HCT116 (cell line): ENCODE results near the gene TLE3. TPM values are rescaled to one million over a fixed set of nuclear protein-coding genes. Genes with fewer than 3 reads are reported as not detected.

Source experiments
- ATAC-seq: fragments of 200-7000 bp; cut with Tn5 transposase; 2 replicates; pipeline ENCODE4 v1.9.1; 2020; ENCODE audit warnings: mild to moderate bottlenecking, moderate library complexity
- BruUV-seq: library from RNA; stranded (reverse); fragments of 400-500 nt; replicated peaks from 2 replicates; lab custom pipeline; 2021; lab: Mats Ljungman, UMichigan
- CTCF ChIA-PET: fragments of 300-600 bp; sonication (Branson Sonifier 250); formaldehyde crosslinking; loops from one replicate; lab custom pipeline; 2021; ENCODE audit warnings: antibody characterized with exemption; lab: Charles Lee
- POLR2A ChIA-PET: fragments of 300-600, 350-600 bp; sonication (Branson Sonifier 250); formaldehyde crosslinking; loops from one replicate; lab custom pipeline; 2021; ENCODE audit warnings: antibody characterized with exemption; lab: Charles Lee
- RAD21 ChIA-PET, 2 experiments: fragments of 300-600 bp; sonication (Branson Sonifier 250); formaldehyde crosslinking; loops; one replicate each; lab custom pipeline; 2023; ENCODE audit warnings: low total read pairs in 2 of 2; ENCODE audit not compliant: uncharacterized antibody in 2 of 2, unreplicated experiment in 2 of 2, low non-redundant PET in 1 of 2; lab: Charles Lee
- DNase-seq: peaks from one replicate; pipeline ENCODE4 v3.0.0-alpha.2; 2010; ENCODE audit warnings: low read depth, low spot score
- H2AFZ ChIP-seq: fragments of 200-600 bp; shearing (Covaris generic), sonication (generic); 2 replicates; pipeline ENCODE4 v1.6.1; 2017; ENCODE audit warnings: low read depth, mixed run types, mixed read lengths, antibody characterized with exemption, low read length; ENCODE audit not compliant: poor library complexity, severe bottlenecking
- H3K27ac ChIP-seq: 2 replicates; pipeline ENCODE4 v1.5.1; 2012; ENCODE audit warnings: low read depth, low read length
- H3K27me3 ChIP-seq: fragments of 200-600 bp; sonication (generic); 2 replicates; pipeline ENCODE4 v1.6.1; 2016; ENCODE audit warnings: mixed run types, low read length, mixed read lengths; ENCODE audit not compliant: insufficient read depth
- H3K36me3 ChIP-seq, 2 experiments: fragments of 200-500 bp in 1 of 2; fragments of 200-600 bp in 1 of 2; sonication (Bioruptor generic) in 1 of 2; sonication (generic) in 1 of 2; 2 replicates each; pipeline versions ENCODE4 v1.5.1 to v1.6.1; 2014 to 2016; ENCODE audit warnings: low read length in 2 of 2, inconsistent platforms in 1 of 2, mixed read lengths in 1 of 2, mixed run types in 1 of 2; ENCODE audit not compliant: insufficient read depth in 2 of 2, control insufficient read depth in 1 of 2
- H3K4me1 ChIP-seq, 2 experiments: fragments of 200-600 bp in 1 of 2; sonication (generic) in 1 of 2; 2 replicates each; pipeline versions ENCODE4 v1.5.1 to v1.6.1; 2012 to 2017; ENCODE audit warnings: low read length in 2 of 2, inconsistent platforms in 1 of 2, mild to moderate bottlenecking in 1 of 2, mixed read lengths in 1 of 2, mixed run types in 1 of 2, moderate library complexity in 1 of 2; ENCODE audit not compliant: insufficient read depth in 2 of 2, control insufficient read depth in 1 of 2
- H3K4me2 ChIP-seq: fragments of 200-600 bp; sonication (generic); 2 replicates; pipeline ENCODE4 v1.6.1; 2017; ENCODE audit warnings: mixed run types, low read length, mixed read lengths
- H3K4me3 ChIP-seq, 2 experiments: fragments of 200-600 bp in 1 of 2; sonication (generic) in 1 of 2; replicated peaks in 1 of 2; 2 replicates each; pipeline ENCODE4 v1.5.1; 2011 to 2016; ENCODE audit warnings: low read length in 2 of 2, control low read depth in 1 of 2, low read depth in 1 of 2, mild to moderate bottlenecking in 1 of 2, mixed read lengths in 1 of 2, mixed run types in 1 of 2
- H3K79me2 ChIP-seq: fragments of 200-600 bp; sonication (generic); 2 replicates; pipeline ENCODE4 v1.6.1; 2017; ENCODE audit warnings: mild to moderate bottlenecking, mixed run types, low read length, moderate library complexity, mixed read lengths; ENCODE audit not compliant: insufficient read depth
- H3K9ac ChIP-seq: fragments of 200-600 bp; sonication (generic); 2 replicates; pipeline ENCODE4 v1.6.1; 2016; ENCODE audit warnings: low read length, mixed read lengths
- H3K9me2 ChIP-seq: fragments of 200-600 bp; sonication (generic), shearing (Covaris generic); 2 replicates; pipeline ENCODE4 v1.6.1; 2017; ENCODE audit warnings: mixed run types, mild to moderate bottlenecking, moderate library complexity; ENCODE audit not compliant: insufficient read depth
- H3K9me3 ChIP-seq, 2 experiments: fragments of 200-500 bp in 1 of 2; fragments of 200-600 bp in 1 of 2; sonication (Bioruptor generic) in 1 of 2; sonication (generic) in 1 of 2; 2 replicates each; pipeline ENCODE4 v1.6.1; 2014 to 2017; ENCODE audit warnings: low read length in 2 of 2, mixed read lengths in 2 of 2, inconsistent platforms in 1 of 2, low read depth in 1 of 2, mild to moderate bottlenecking in 1 of 2, mixed run types in 1 of 2, moderate library complexity in 1 of 2; ENCODE audit not compliant: control insufficient read depth in 1 of 2, insufficient read depth in 1 of 2
- H4K20me1 ChIP-seq: fragments of 200-600 bp; sonication (generic), shearing (Covaris generic); 2 replicates; pipeline ENCODE4 v1.6.1; 2017; ENCODE audit warnings: mixed run types, mild to moderate bottlenecking, moderate library complexity; ENCODE audit not compliant: insufficient read depth
- CBX3 ChIP-seq: IDR thresholded peaks from 2 replicates; pipeline ENCODE4 v1.6.1; 2012; ENCODE audit warnings: low read depth
- CEBPB ChIP-seq: IDR thresholded peaks from 2 replicates; pipeline ENCODE4 v1.6.1; 2012; ENCODE audit warnings: low read depth
- EGR1 ChIP-seq: IDR thresholded peaks from 2 replicates; pipeline ENCODE4 v1.6.1; 2012; ENCODE audit warnings: low read depth
- EZH2 ChIP-seq: fragments of 200-600 bp; sonication (generic); IDR thresholded peaks from 2 replicates; pipeline ENCODE4 v1.6.1; 2017; ENCODE audit warnings: antibody characterized with exemption, mixed run types
- EZH2phosphoT487 ChIP-seq: fragments of 200-600 bp; IDR thresholded peaks from 2 replicates; pipeline ENCODE4 v1.6.1; 2018; ENCODE audit warnings: antibody characterized with exemption, borderline replicate concordance
- FOSL1 ChIP-seq: IDR thresholded peaks from 2 replicates; pipeline ENCODE4 v1.6.1; 2012; ENCODE audit warnings: low read depth
- MAX ChIP-seq: IDR thresholded peaks from 2 replicates; pipeline ENCODE4 v1.6.1; 2012
- POLR2A ChIP-seq: IDR thresholded peaks from 2 replicates; pipeline ENCODE4 v1.7.0; 2011; ENCODE audit warnings: borderline replicate concordance; ENCODE audit not compliant: insufficient read depth, insufficient read length; ENCODE audit errors: extremely low read depth
- POLR2AphosphoS5 ChIP-seq: IDR thresholded peaks from 2 replicates; pipeline ENCODE4 v1.6.1; 2011; ENCODE audit warnings: mild to moderate bottlenecking, low read depth, low read length, moderate library complexity
- RAD21 ChIP-seq: IDR thresholded peaks from 2 replicates; pipeline ENCODE4 v1.6.1; 2012; ENCODE audit warnings: low read depth, mild to moderate bottlenecking
- SRF ChIP-seq: IDR thresholded peaks from 2 replicates; pipeline ENCODE4 v1.6.1; 2012; ENCODE audit warnings: low read depth
- ZFX ChIP-seq: fragments of 450-650 bp; IDR thresholded peaks from 2 replicates; pipeline ENCODE4 v1.6.1; 2017
- ZNF274 ChIP-seq: fragments of 200-500 bp; sonication (Bioruptor generic); IDR thresholded peaks from 2 replicates; pipeline ENCODE4 v1.6.1; 2014; ENCODE audit warnings: mild to moderate bottlenecking, low read depth, low read length, inconsistent platforms
- intact Hi-C: fragments of 100-400 bp; cut with micrococcal nuclease; formaldehyde crosslinking; loops from 2 replicates; pipeline ENCODE4 v1.10.0; 2022
- total RNA-seq: library from RNA; stranded (reverse); gene quantifications from one replicate; pipeline ENCODE4 v1.2.1, GENCODE V29; 2021; ENCODE audit not compliant: unreplicated experiment
- TF ChIP-seq, protein P1 (sequence below): IDR thresholded peaks from 2 replicates; pipeline ENCODE4 v1.6.1; 2012; ENCODE audit warnings: low read depth
- TF ChIP-seq, protein P2 (sequence below), 3 experiments: fragments of 200-600 bp in 1 of 3; sonication (generic) in 1 of 3; IDR thresholded peaks in 2 of 3; conservative IDR thresholded peaks in 1 of 3; 2 replicates each; pipeline ENCODE4 v1.5.1; 2012 to 2017; ENCODE audit warnings: low read depth in 2 of 3, low read length in 2 of 3, antibody characterized with exemption in 1 of 3, borderline replicate concordance in 1 of 3, control low read depth in 1 of 3, mild to moderate bottlenecking in 1 of 3, mixed read lengths in 1 of 3, mixed run types in 1 of 3, moderate library complexity in 1 of 3; ENCODE audit not compliant: insufficient read depth in 1 of 3

The TLE3 gene
- total RNA-seq, 1 experiment from 2014 or later, result 53.9 TPM

GRCh38 chr15:70012895-70013294, 84.8 kb downstream of the TLE3 start:
- no peak for ATAC-seq
- Histone ChIP-seq H3K79me2 (no peaks in the 10 kb centered on the region), H3K4me3 (no peak overlapping the region), H3K27me3 (no peaks in the 10 kb centered on the region), H3K9me3 (no peaks in the 10 kb centered on the region), H3K27ac (no peak overlapping the region), H3K4me2 (no peak overlapping the region), H4K20me1 (no peaks in the 10 kb centered on the region), H3K36me3 (no peaks in the 10 kb centered on the region), H3K4me1 (no peaks in the 10 kb centered on the region), H3K9me2 (no peaks in the 10 kb centered on the region), H3K9ac (no peak overlapping the region), H2AFZ (no peak overlapping the region)
- ChIA-PET POLR2A (no interaction called here), RAD21 (no interaction called here), CTCF (no interaction called here)
- DNase-seq, result no peak
- no TSS peak for BruUV-seq
- intact Hi-C loops, result no loop called here
- no peak for TF ChIP-seq EGR1
- no peak for TF ChIP-seq ZFX
- TF ChIP-seq MAX, result no peak
- TF ChIP-seq EZH2, result no peak
- TF ChIP-seq SRF, result no peak
- no peak for TF ChIP-seq POLR2AphosphoS5

- BruUV-seq, result no TSS peak
- H3K9me2 ChIP-seq, result no peaks in the 10 kb centered on the region
- intact Hi-C loops, result no loop called here
- no peak overlapping the region for H2AFZ ChIP-seq
- no peaks in the 10 kb centered on the region for H3K9me3 ChIP-seq
- H3K4me1 ChIP-seq, result no peaks in the 10 kb centered on the region
- ChIA-PET POLR2A (no interaction called here), RAD21 (no interaction called here), CTCF (no interaction called here)
- H4K20me1 ChIP-seq, result no peaks in the 10 kb centered on the region
- no peak overlapping the region for H3K4me2 ChIP-seq
- no peak for DNase-seq
- H3K27me3 ChIP-seq, result no peaks in the 10 kb centered on the region
- H3K36me3 ChIP-seq, result no peaks in the 10 kb centered on the region
- no peak overlapping the region for H3K9ac ChIP-seq
- H3K79me2 ChIP-seq, result no peaks in the 10 kb centered on the region
- H3K4me3 ChIP-seq, result no peak overlapping the region
- TF ChIP-seq CBX3 (no peak), CEBPB (no peak), POLR2AphosphoS5 (no peak), EZH2phosphoT487 (no peak), ZNF274 (no peak), EGR1 (no peak), SRF (no peak), ZFX (no peak), RAD21 (no peak), POLR2A (no peak), FOSL1 (no peak)
- TF ChIP-seq, protein P1, sequence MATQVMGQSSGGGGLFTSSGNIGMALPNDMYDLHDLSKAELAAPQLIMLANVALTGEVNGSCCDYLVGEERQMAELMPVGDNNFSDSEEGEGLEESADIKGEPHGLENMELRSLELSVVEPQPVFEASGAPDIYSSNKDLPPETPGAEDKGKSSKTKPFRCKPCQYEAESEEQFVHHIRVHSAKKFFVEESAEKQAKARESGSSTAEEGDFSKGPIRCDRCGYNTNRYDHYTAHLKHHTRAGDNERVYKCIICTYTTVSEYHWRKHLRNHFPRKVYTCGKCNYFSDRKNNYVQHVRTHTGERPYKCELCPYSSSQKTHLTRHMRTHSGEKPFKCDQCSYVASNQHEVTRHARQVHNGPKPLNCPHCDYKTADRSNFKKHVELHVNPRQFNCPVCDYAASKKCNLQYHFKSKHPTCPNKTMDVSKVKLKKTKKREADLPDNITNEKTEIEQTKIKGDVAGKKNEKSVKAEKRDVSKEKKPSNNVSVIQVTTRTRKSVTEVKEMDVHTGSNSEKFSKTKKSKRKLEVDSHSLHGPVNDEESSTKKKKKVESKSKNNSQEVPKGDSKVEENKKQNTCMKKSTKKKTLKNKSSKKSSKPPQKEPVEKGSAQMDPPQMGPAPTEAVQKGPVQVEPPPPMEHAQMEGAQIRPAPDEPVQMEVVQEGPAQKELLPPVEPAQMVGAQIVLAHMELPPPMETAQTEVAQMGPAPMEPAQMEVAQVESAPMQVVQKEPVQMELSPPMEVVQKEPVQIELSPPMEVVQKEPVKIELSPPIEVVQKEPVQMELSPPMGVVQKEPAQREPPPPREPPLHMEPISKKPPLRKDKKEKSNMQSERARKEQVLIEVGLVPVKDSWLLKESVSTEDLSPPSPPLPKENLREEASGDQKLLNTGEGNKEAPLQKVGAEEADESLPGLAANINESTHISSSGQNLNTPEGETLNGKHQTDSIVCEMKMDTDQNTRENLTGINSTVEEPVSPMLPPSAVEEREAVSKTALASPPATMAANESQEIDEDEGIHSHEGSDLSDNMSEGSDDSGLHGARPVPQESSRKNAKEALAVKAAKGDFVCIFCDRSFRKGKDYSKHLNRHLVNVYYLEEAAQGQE, result no peak
- TF ChIP-seq, protein P2, sequence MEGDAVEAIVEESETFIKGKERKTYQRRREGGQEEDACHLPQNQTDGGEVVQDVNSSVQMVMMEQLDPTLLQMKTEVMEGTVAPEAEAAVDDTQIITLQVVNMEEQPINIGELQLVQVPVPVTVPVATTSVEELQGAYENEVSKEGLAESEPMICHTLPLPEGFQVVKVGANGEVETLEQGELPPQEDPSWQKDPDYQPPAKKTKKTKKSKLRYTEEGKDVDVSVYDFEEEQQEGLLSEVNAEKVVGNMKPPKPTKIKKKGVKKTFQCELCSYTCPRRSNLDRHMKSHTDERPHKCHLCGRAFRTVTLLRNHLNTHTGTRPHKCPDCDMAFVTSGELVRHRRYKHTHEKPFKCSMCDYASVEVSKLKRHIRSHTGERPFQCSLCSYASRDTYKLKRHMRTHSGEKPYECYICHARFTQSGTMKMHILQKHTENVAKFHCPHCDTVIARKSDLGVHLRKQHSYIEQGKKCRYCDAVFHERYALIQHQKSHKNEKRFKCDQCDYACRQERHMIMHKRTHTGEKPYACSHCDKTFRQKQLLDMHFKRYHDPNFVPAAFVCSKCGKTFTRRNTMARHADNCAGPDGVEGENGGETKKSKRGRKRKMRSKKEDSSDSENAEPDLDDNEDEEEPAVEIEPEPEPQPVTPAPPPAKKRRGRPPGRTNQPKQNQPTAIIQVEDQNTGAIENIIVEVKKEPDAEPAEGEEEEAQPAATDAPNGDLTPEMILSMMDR (IDR thresholded peaks at IDR 0.05 in 2 of 3, conservative IDR thresholded peaks at IDR 0.05 in 1 of 3; ENCODE audit: borderline replicate concordance in 1 of 3, insufficient read depth in 1 of 3, low read depth in 2 of 3, low read length in 2 of 3), result no peak
- ATAC-seq, result no peak
- H3K27ac ChIP-seq, result no peak overlapping the region
These were observed 88.9 kb downstream of the TLE3 start for GRCh38 chr15:70008697-70009290.
